HEK293T (cell line): ENCODE measurements around the gene PRR19.

Experiments used
- CTCF ChIA-PET: fragments of 350-600 bp; formaldehyde crosslinking; extraction: SDS; loops from one replicate; lab custom pipeline; 2021; ENCODE audit warnings: antibody characterized with exemption, inconsistent platforms; lab: Yijun Ruan, JAX
- POLR2A ChIA-PET: fragments of 350-600 bp; formaldehyde crosslinking; extraction: SDS; loops from one replicate; lab custom pipeline; 2020; ENCODE audit warnings: antibody characterized with exemption, inconsistent platforms; lab: Yijun Ruan, JAX
- DNase-seq: peaks from one replicate; pipeline ENCODE4 v3.0.0; 2012; ENCODE audit warnings: mixed read lengths; ENCODE audit errors: extremely low spot score
- ARNT ChIP-seq: fragments of 450-650 bp; IDR thresholded peaks from 2 replicates; pipeline ENCODE4 v1.6.1; 2017; ENCODE audit warnings: mild to moderate bottlenecking
- BHLHE40 ChIP-seq: fragments of 450-650 bp; IDR thresholded peaks from 2 replicates; pipeline ENCODE4 v1.6.1; 2016; ENCODE audit warnings: mild to moderate bottlenecking, moderate library complexity, borderline replicate concordance
- CTBP1 ChIP-seq: fragments of 450-650 bp; IDR thresholded peaks from 2 replicates; pipeline ENCODE4 v1.6.1; 2016; ENCODE audit warnings: borderline replicate concordance
- ELF4 ChIP-seq: fragments of 450-650 bp; IDR thresholded peaks from 2 replicates; pipeline ENCODE4 v1.6.1; 2017; ENCODE audit warnings: antibody characterized with exemption
- FOXA1 ChIP-seq: fragments of 450-650 bp; IDR thresholded peaks from 2 replicates; pipeline ENCODE4 v1.6.1; 2016; ENCODE audit warnings: mild to moderate bottlenecking
- FOXK2 ChIP-seq: fragments of 450-650 bp; IDR thresholded peaks from 2 replicates; pipeline ENCODE4 v1.6.1; 2016; ENCODE audit warnings: mild to moderate bottlenecking
- FOXM1 ChIP-seq: fragments of 450-650 bp; IDR thresholded peaks from 2 replicates; pipeline ENCODE4 v1.6.1; 2017; ENCODE audit warnings: mild to moderate bottlenecking, borderline replicate concordance
- HDGF ChIP-seq: fragments of 450-650 bp; IDR thresholded peaks from 2 replicates; pipeline ENCODE4 v1.6.1; 2017; ENCODE audit warnings: antibody characterized with exemption, borderline replicate concordance
- L3MBTL2 ChIP-seq: fragments of 450-650 bp; conservative IDR thresholded peaks from 2 replicates; pipeline ENCODE4 v1.6.1; 2016; ENCODE audit warnings: mild to moderate bottlenecking
- LEF1 ChIP-seq: fragments of 450-650 bp; IDR thresholded peaks from 2 replicates; pipeline ENCODE4 v1.6.1; 2017; ENCODE audit warnings: mild to moderate bottlenecking, borderline replicate concordance
- NFRKB ChIP-seq: fragments of 450-650 bp; IDR thresholded peaks from 2 replicates; pipeline ENCODE4 v1.6.1; 2016; ENCODE audit warnings: mild to moderate bottlenecking, moderate library complexity
- SP1 ChIP-seq: fragments of 450-650 bp; IDR thresholded peaks from 2 replicates; pipeline ENCODE4 v1.6.1; 2017
- SUZ12 ChIP-seq: fragments of 450-650 bp; IDR thresholded peaks from 2 replicates; pipeline ENCODE4 v1.6.1; 2016; ENCODE audit warnings: mild to moderate bottlenecking
- TARDBP ChIP-seq: fragments of 450-650 bp; IDR thresholded peaks from 2 replicates; pipeline ENCODE4 v1.6.1; 2016
- ZNF384 ChIP-seq: fragments of 450-650 bp; IDR thresholded peaks from 2 replicates; pipeline ENCODE4 v1.6.1; 2016
- TF ChIP-seq, protein P1 (sequence below): fragments of 450-650 bp; IDR thresholded peaks from 2 replicates; pipeline ENCODE4 v1.6.1; 2016

The PRR19 gene

DNA sequence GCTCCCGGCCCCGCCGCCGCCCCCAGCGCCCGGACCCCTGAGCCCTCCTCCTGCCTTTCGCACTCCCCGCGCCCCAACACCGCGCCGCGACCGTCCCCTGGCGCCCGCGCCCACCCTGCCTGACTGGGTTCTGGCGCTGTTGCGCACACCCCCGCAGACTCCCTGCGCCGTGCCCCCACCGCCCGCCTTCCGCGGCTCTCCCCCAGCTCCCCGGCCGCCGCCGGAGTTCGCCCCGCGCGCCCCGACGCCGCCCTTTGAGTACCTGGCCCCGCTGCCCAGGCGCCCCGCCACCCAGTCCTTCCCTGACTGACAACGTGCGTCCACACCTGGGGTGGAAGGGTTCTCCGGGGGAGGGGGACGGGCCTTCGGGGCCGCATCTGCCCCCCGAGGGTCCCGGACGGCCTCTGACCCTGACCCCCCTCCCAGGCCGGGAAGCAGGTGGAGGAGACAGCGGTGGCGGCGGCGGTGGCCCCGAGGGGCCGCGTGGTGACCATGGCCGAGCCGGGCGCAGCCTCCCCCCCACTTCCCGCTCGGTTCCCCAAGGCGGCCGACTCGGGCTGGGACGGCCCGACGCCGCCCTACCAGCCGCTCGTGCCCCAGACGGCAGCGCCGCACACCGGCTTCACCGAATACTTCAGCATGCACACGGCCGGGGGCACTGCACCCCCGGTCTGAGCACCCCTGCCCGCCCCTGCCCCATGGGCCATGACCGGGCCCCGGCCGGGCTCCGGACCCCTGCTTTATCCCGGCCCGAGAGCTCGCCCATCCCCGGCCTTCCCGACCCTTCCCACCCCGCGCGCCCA, 22.1 kb downstream of the PRR19 start:
- DNase-seq, result no peak
- POLR2A ChIA-PET, result interaction anchor here (1.6 kb wide), 1 partner anchor 81 kb away, joined by 3 read pairs; no protein-coding TSS in a partner anchor
- CTCF ChIA-PET, result no interaction called here
- TF ChIP-seq CTBP1 (no peak), NFRKB (no peak)

DNA sequence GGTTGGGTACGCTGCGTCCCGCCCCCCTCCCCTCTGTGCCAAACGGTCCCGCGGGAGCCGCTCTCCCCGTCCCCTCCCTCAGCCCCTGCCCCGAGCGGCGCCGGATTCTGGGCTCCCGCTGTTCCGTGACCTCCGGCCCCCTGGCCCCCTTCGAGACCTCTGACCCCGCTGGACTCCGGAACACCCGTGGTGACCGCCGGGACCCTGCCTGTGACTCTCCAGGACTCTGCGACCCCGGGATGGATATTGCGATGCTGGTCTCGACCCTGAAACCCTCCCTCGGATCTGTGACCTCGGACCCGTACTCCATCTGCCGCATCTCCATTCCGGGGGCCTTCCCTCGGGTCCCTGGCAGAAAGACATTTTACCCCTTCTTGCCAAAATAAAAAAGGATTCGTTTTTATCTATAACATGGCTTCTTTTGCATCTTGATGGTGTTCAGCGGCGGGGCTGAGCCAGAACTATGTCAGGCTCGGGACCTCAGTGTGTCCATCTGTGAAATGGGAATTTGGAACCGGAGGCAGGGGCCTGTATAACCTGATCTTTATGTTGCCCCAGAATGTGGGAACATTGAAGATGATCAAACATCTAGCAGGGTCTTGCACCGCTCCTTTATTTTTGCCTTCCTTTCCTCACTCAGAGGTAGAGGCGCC, 22.8 kb downstream of the PRR19 start:
- TF ChIP-seq, protein P1, sequence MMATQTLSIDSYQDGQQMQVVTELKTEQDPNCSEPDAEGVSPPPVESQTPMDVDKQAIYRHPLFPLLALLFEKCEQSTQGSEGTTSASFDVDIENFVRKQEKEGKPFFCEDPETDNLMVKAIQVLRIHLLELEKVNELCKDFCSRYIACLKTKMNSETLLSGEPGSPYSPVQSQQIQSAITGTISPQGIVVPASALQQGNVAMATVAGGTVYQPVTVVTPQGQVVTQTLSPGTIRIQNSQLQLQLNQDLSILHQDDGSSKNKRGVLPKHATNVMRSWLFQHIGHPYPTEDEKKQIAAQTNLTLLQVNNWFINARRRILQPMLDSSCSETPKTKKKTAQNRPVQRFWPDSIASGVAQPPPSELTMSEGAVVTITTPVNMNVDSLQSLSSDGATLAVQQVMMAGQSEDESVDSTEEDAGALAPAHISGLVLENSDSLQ, result no peak
- TF ChIP-seq FOXK2 (no peak), HDGF (no peak), CTBP1 (no peak), ZNF384 (no peak), TARDBP (no peak), SUZ12 (no peak), FOXA1 (no peak), ELF4 (no peak), SP1 (no peak), ARNT (no peak)
- ChIA-PET CTCF (no interaction called here), POLR2A (no interaction called here)
- no peak for DNase-seq

DNA sequence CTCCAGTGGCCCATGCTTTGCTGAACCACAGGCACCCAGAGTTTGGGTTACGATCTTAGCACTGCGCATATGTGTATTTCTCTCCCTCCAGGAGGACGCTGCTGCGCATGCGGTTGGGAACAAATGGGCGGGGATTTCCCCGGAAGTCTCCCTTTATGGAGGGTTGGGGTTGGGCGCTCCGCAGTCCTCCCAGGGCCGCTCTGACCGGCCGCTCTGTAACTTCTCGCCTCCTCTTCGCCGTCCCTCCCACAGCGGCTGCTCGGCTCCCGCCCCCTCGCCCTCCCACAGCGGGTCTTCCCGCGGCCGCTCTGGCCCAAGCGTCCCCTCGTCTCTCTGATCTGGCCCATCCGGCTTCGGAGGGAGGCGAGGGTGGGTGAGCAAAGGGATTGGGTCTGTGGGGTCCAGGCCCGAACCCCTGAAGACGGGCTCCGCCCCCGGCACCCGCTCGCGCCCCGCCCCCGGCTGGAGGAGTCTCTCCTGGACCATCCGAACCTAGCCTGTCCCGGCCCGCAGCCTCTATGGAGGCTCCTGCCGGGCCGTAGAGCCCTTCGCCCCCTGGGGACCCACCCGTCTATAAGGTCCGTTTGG, 23.5 kb downstream of the PRR19 start, which contains the start of gene MEGF8:
TSS of gene MEGF8 (plus strand) at position 328 of the 588 bp plus-strand sequence. CDS start 609 bp downstream, outside the sequence.
- CTCF ChIA-PET, result no interaction called here
- peak; percentile 98 for DNase-seq
- no peak for TF ChIP-seq SUZ12
- TF ChIP-seq NFRKB, result no peak
- TF ChIP-seq L3MBTL2, result no peak
- TF ChIP-seq LEF1, result no peak
- no peak for TF ChIP-seq ELF4
- no peak for TF ChIP-seq ARNT
- no peak for TF ChIP-seq FOXA1
- TF ChIP-seq FOXM1, result no peak
- TF ChIP-seq HDGF, result no peak
- POLR2A ChIA-PET, result no interaction called here

DNA sequence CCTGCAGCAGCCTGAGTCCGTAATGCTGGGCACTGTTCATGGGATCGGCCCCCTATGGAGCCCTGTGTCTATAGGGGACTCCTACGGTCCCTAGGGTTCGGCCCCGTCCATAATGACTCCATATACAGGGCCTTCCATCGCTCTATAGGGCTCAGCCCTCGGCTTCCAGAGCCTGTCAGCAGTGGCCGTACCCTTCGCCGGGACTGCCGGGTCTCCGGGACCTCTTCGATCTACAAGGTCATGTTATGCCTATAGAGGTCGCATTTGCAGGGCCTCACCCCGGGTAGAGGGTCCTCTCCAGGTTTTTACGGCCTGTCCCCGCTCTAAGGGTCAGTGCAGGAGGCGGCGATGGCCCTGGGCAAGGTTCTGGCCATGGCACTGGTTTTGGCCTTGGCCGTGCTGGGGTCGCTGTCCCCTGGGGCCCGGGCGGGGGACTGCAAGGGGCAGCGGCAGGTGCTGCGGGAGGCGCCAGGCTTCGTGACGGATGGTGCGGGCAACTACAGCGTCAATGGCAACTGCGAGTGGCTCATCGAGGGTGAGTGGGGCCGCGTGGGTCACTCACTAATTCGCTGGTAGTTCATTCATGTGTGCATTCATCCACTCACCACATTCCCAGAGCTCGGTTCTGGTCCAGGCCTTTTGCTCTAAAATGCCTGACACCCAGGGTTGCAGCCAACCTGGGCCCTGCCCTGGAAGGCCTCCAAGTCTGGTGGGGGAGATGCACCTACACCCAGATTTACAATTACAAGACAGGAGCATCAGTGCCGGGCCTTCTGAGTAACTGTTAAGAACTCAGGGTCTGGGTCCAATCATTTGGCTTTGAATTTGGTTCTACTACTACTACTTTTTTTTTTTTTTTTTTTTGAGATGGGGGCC, 24.2 kb downstream of the PRR19 start:
- POLR2A ChIA-PET, result no interaction called here
- CTCF ChIA-PET, result no interaction called here
- TF ChIP-seq SUZ12 (no peak), NFRKB (no peak), BHLHE40 (no peak), ELF4 (no peak), FOXK2 (no peak), FOXM1 (no peak)
- DNase-seq, result peak; percentile 22

DNA sequence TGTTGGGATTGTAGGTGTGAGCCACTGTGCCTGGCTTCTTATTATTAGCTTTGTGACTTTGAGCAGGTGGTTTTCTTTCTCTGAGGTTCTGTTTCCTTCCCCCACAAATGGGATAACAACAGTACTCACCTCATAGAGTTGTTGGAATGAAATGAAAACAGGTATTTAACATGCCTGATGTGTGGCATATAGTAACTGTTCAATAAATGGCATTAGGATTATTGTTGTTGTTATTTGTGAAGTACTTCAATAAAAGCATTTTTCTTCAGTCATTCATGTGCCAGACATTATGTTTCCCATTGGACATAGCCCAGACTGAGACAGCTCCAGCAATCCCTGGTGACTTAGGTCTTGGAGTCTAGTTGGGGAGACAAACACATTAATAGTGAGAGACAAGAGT, 25.0 kb downstream of the PRR19 start:
- DNase-seq, result no peak
- TF ChIP-seq FOXM1, result no peak
- TF ChIP-seq NFRKB, result no peak
- no peak for TF ChIP-seq LEF1
- no peak for TF ChIP-seq BHLHE40
- no peak for TF ChIP-seq FOXA1
- no peak for TF ChIP-seq CTBP1
- no peak for TF ChIP-seq SUZ12
- TF ChIP-seq SP1, result no peak
- TF ChIP-seq ARNT, result no peak
- TF ChIP-seq, protein P1, result no peak
- no peak for TF ChIP-seq ELF4
- TF ChIP-seq ZNF384, result no peak
- ChIA-PET POLR2A (no interaction called here), CTCF (interaction anchor here (1.9 kb wide), 1 partner anchor 30 kb away, joined by 6 read pairs; no protein-coding TSS in a partner anchor)

DNA sequence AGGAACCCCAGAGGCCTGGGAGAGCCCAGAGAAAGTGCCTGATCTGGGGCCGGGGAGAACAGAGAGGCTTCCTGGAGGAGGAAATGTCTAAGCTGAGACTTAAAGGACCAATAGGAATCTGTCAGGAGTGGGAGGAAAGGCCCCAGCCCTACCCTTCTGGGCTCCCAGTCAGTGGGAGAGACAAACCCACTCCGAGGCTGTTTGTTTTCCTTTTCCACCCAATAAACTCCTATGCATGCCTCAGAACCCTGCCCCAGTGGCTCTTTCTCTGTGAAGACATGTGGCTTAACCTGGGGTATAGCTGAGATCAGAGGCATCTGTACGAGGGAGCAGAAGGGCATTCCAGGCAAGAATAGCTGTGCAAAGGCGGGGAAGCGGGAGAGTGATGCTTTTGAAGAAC, 25.4 kb downstream of the PRR19 start:
- no peak for TF ChIP-seq LEF1
- TF ChIP-seq SP1, result no peak
- no peak for TF ChIP-seq FOXA1
- no peak for TF ChIP-seq SUZ12
- TF ChIP-seq ELF4, result no peak
- TF ChIP-seq FOXM1, result no peak
- no peak for TF ChIP-seq L3MBTL2
- no peak for TF ChIP-seq NFRKB
- no peak for TF ChIP-seq HDGF
- TF ChIP-seq TARDBP, result no peak
- no peak for TF ChIP-seq ZNF384
- no peak for TF ChIP-seq BHLHE40
- no peak for TF ChIP-seq CTBP1
- TF ChIP-seq, protein P1, result no peak
- TF ChIP-seq ARNT, result no peak
- no peak for TF ChIP-seq FOXK2
- CTCF ChIA-PET, result interaction anchor here (1.9 kb wide), 1 partner anchor 31 kb away, joined by 6 read pairs; no protein-coding TSS in a partner anchor
- POLR2A ChIA-PET, result interaction anchor here (1.0 to 1.2 kb wide), 2 partner anchors 69 to 81 kb away, joined by 3 read pairs; no protein-coding TSS in a partner anchor
- no peak for DNase-seq
